GM18907 (cell line): ENCODE results near the gene ZNF358.

ENCODE experiments used
- ATAC-seq: cut with Tn5 transposase; IDR thresholded peaks from one replicate; pipeline ENCODE4 v1.9.1; 2021; ENCODE audit warnings: mild to moderate bottlenecking, moderate library complexity; ENCODE audit not compliant: unreplicated experiment

ZNF358 gene

DNA sequence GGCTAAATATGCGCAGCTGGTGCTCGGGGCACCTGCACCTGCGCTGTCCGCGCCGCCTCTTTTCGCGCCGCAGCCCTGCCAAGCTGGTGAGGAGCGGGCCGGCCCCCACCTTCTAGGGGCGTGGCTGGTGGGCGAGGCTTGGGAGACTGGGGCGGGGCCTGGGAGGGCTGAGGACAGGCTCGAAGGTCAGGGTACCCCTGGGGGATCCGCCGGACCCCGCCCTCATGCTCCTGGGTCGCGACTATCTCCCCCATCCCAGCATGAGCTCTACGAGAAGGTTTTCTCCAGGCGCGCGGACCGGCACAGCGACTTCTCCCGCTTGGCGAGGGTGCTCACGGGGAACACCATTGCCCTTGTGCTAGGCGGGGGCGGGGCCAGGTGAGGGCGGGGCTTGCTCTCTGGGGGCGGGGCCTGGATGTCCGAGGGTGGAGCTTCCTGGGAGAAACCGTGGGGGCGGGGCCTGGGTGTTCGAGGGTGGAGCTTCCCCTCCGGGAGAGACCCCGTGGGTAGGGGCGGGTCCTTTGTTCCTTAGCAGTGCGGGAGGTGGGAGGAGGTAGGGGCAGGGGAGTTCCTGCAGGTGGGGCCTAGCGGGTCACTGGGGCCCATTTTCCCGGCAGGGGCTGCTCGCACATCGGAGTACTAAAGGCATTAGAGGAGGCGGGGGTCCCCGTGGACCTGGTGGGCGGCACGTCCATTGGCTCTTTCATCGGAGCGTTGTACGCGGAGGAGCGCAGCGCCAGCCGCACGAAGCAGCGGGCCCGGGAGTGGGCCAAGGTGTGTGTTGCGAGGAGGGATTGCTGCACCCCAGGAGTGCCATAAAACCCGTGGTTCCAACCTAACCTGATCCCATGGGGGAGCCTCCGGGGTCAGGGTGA is 39.3 kb downstream of the ZNF358 start:
- ATAC-seq: no peak

DNA sequence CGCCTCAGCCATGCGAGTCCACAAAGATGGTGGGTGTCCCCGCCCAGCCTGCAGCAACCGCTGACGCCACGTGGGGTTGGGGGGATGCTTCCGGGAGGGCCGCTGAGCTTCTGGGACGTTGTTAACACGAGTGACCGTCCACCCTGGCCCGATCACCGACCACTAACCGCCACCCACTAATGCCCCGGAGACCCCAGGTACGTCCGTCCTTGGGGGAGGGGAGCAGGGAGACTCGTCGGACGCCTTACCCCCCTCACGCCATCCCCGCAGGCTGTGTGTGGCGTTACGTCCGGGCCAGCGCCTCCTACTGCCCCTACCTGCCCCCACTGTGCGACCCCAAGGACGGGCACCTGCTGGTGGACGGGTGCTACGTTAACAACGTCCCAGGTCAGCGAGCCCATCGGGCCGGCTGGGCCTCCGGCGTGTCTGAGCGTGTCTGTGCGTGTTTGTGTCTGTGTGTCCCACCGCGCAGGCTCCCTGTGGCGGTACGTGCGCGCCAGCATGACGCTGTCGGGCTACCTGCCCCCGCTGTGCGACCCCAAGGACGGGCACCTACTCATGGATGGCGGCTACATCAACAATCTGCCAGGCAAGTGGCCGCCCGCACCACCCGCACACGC is 40.9 kb downstream of the ZNF358 start:
- no peak for ATAC-seq

DNA sequence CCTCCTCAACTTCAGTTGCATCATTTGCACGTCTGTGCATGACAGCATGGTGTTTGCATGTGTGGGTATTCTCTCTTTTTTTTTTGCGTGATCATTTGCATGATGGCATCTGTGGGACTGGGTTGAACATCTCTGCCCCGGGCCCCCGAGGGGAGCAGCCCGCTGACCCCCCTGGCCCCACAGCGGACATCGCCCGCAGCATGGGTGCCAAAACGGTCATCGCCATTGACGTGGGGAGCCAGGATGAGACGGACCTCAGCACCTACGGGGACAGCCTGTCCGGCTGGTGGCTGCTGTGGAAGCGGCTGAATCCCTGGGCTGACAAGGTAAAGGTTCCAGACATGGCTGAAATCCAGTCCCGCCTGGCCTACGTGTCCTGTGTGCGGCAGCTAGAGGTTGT is 42.8 kb downstream of the ZNF358 start:
- ATAC-seq: no peak

DNA sequence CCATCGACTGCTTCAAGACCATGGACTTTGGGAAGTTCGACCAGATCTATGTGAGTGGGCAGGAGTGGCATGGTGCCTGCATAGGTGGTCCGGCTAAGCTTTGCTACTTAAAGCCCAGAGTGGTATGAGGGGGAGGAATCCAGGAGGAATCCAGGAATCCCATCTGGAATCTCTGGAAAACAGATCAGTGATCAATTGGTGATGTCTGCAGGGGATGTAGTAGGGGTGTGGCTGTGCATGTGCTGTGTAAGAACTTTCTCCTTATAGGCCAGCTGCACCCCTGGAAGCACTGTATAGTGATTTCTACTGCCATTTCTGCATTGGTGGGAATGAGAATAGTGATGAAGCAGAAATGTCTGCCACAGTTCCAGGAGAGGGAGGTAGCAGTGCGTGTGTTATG is 43.2 kb downstream of the ZNF358 start:
- ATAC-seq: no peak

DNA sequence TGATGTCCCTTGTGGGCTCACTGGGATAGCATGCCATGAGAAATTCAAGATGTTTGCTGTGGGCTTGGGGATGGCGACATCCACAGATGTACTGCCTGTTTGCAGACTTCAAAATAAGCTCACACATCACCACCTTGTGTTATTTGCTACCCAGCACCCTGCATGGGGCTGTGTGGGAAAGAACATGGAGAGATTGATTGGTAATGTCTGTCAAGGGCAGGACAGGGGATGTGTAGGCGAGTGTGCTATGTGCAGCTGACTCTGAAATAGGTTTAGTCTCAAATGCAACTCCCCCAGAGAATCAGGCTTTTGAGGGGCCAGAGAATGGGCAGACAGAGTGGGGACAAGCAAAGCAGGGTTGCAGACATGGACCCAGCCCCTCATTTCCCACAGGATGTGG is 44.4 kb downstream of the ZNF358 start:
- no peak for ATAC-seq

DNA sequence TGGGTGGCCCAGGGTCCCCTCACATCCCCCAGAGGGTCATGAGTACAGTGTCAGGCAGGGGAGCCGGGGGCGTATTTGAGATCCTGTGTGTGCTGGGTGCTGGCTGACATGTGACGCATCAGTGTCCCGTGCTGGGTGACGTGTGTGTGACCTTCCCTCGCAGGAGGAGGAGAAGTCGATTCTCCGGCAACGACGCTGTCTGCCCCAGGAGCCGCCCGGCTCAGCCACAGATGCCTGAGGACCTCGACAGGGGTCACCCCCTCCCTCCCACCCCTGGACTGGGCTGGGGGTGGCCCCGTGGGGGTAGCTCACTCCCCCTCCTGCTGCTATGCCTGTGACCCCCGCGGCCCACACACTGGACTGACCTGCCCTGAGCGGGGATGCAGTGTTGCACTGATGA is 45.4 kb downstream of the ZNF358 start:
- ATAC-seq: no peak

DNA sequence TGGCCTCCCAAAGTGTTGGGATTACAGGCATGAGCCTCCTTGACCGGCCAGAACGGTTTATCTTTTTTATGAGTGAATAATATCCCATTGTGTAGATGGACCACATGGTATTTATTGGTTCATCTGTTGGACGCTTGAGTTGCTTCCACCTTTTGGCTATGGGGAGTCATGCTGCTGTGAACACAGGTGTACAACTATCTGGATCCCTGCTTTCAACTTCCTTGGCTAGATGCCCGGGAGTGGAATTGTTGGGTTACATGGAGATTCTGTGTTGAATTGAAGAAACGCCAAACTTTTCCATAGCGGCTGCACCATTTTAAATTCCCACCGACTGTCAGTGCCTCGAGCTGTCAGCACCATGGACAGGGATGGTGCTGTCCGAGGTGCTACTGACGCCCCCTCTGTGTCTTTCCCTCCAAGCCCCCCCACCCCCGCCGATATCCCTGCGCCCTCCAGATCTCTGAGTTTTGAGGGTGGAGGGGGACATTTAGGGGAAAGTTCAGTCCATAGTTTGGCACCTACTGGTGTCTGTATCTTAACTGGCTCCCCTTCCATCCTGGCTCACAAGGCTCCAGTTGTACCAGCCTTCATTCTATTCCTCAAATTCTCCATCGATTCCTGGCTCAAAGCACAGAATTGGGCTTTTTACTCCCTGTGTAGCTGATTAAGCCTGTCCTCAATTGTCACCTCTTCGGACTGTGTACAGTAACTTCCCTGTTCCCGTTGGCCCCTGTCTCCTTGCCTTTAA is 46.9 kb downstream of the ZNF358 start:
- no peak for ATAC-seq

DNA sequence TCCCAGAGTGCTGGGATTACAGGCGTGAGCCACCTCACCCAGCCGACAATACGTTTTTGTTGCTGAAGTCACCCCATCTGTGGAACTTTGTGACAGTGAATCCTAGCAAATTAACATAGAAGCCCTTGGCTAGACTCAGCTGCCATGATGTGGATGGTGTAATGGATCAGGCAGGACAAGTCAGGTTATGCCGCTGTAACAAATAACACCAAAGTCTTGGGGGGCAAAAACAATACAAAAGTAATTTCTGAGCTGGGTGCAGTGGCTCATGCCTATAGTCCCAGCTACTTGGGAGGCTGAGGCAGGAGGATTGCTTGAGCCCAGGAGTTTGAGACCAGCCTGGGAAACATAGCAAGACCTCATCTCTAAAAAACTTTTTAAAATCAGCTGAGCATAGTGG is 49.0 kb downstream of the ZNF358 start:
- ATAC-seq: no peak

DNA sequence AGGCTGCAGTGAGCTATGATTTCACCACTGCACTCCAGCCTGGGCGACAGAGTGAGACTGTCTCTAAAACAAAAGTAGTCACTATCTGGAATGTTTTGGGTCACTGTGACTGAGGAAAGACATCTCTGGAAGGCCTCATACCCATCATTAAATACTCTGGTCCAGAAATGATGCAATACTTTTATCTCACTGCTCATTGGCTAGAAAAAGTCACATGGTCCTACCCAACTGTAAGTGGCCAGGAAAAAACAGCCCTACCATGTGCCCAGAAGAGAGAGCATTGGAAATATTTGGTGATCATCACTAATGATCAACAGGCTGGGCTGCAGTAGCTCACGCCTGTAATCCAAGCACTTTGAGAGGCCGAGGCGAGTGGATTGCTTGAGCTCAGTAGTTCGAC is 49.4 kb downstream of the ZNF358 start:
- ATAC-seq: no peak
